SU-DHL-6 (cell line): ENCODE results near the gene GRM8.

Experiments used
- H2AFZ ChIP-seq: fragments of 200-600 bp; sonication (generic); 2 replicates; pipeline ENCODE4 v1.6.1; 2014; ENCODE audit warnings: low read depth, mild to moderate bottlenecking, moderate library complexity, mixed read lengths, antibody characterized with exemption, low read length; ENCODE audit not compliant: severe bottlenecking
- H3F3A ChIP-seq: fragments of 200-600 bp; shearing (Covaris generic); 2 replicates; pipeline ENCODE4 v1.6.0; 2016; ENCODE audit warnings: antibody characterized with exemption, mild to moderate bottlenecking; ENCODE audit not compliant: insufficient read depth
- H3K27ac ChIP-seq: fragments of 200-600 bp; sonication (generic); 2 replicates; pipeline ENCODE4 v1.5.1; 2016; ENCODE audit warnings: low read depth, mild to moderate bottlenecking, low read length, moderate library complexity, mixed read lengths
- H3K27me3 ChIP-seq: fragments of 200-600 bp; sonication (generic), shearing (Covaris generic); 2 replicates; pipeline ENCODE4 v1.6.0; 2014; ENCODE audit warnings: mild to moderate bottlenecking, low read length
- H3K36me3 ChIP-seq: fragments of 200-600 bp; sonication (generic); 2 replicates; pipeline ENCODE4 v1.6.1; 2014; ENCODE audit warnings: mild to moderate bottlenecking, low read length, mixed read lengths
- H3K4me2 ChIP-seq: fragments of 300-600, 200-600 bp; shearing (Covaris generic), sonication (generic); 2 replicates; pipeline ENCODE4 v1.6.0; 2014; ENCODE audit warnings: low read length, low read depth, mild to moderate bottlenecking; ENCODE audit not compliant: poor library complexity, severe bottlenecking
- H3K4me3 ChIP-seq: fragments of 200-600 bp; sonication (generic); 2 replicates; pipeline ENCODE4 v1.5.1; 2014; ENCODE audit warnings: antibody characterized with exemption, low read length, mild to moderate bottlenecking, mixed read lengths; ENCODE audit not compliant: insufficient read depth, poor library complexity, severe bottlenecking
- H3K79me2 ChIP-seq: fragments of 200-600 bp; sonication (generic); 2 replicates; pipeline ENCODE4 v1.6.1; 2014; ENCODE audit warnings: mild to moderate bottlenecking, low read length, moderate library complexity; ENCODE audit not compliant: insufficient read depth
- H3K9ac ChIP-seq: fragments of 200-600 bp; sonication (generic); 2 replicates; pipeline ENCODE4 v1.7.0; 2014; ENCODE audit warnings: mild to moderate bottlenecking, low read length
- H3K9me2 ChIP-seq: fragments of 200-600 bp; sonication (generic); replicated peaks from 2 replicates; pipeline ENCODE4 v1.6.1; 2014; ENCODE audit warnings: low read length; ENCODE audit not compliant: insufficient read depth
- H3K9me3 ChIP-seq: fragments of 200-600 bp; sonication (generic); 2 replicates; pipeline ENCODE4 v1.6.1; 2014; ENCODE audit warnings: low read length, mixed read lengths; ENCODE audit not compliant: insufficient read depth
- H4K20me1 ChIP-seq: fragments of 200-600 bp; sonication (generic); 2 replicates; pipeline ENCODE4 v1.6.1; 2014; ENCODE audit warnings: low read depth, mild to moderate bottlenecking, antibody characterized with exemption, low read length, moderate library complexity, mixed read lengths
- EZH2phosphoT487 ChIP-seq: fragments of 200-600 bp; sonication (generic), shearing (Covaris generic); conservative IDR thresholded peaks from 2 replicates; pipeline ENCODE4 v1.6.1; 2018; ENCODE audit warnings: mild to moderate bottlenecking, antibody characterized with exemption, low read length, moderate library complexity, mixed read lengths
- TF ChIP-seq, protein P1 (sequence below): fragments of 200-600 bp; sonication (generic); IDR thresholded peaks from one replicate; pipeline ENCODE4 v1.5.1; 2017; ENCODE audit warnings: antibody characterized with exemption, mild to moderate bottlenecking, low read length, moderate library complexity; ENCODE audit not compliant: insufficient read depth, poor library complexity, severe bottlenecking

GRM8 gene

GRCh38 chr7:126447984-126448383 is 804.8 kb downstream of the GRM8 start:
- no peak overlapping the region for H3K4me2 ChIP-seq
- H3F3A ChIP-seq = 0 out of 2 replicates have a peak, but pooled peaks cover 5% of the 10 kb centered on the region
- H3K9ac ChIP-seq = no peak overlapping the region
- no peaks in the 10 kb centered on the region for H3K9me2 ChIP-seq
- no peaks in the 10 kb centered on the region for H3K27me3 ChIP-seq
- no peak for TF ChIP-seq EZH2phosphoT487
- TF ChIP-seq, protein P1, sequence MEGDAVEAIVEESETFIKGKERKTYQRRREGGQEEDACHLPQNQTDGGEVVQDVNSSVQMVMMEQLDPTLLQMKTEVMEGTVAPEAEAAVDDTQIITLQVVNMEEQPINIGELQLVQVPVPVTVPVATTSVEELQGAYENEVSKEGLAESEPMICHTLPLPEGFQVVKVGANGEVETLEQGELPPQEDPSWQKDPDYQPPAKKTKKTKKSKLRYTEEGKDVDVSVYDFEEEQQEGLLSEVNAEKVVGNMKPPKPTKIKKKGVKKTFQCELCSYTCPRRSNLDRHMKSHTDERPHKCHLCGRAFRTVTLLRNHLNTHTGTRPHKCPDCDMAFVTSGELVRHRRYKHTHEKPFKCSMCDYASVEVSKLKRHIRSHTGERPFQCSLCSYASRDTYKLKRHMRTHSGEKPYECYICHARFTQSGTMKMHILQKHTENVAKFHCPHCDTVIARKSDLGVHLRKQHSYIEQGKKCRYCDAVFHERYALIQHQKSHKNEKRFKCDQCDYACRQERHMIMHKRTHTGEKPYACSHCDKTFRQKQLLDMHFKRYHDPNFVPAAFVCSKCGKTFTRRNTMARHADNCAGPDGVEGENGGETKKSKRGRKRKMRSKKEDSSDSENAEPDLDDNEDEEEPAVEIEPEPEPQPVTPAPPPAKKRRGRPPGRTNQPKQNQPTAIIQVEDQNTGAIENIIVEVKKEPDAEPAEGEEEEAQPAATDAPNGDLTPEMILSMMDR = no peak
- no peaks in the 10 kb centered on the region for H3K79me2 ChIP-seq
- H2AFZ ChIP-seq = no peak overlapping the region
- H3K9me3 ChIP-seq = no peaks in the 10 kb centered on the region
- H3K36me3 ChIP-seq = no peaks in the 10 kb centered on the region
- no peak overlapping the region for H3K4me3 ChIP-seq
- no peak overlapping the region for H3K27ac ChIP-seq
- no peaks in the 10 kb centered on the region for H4K20me1 ChIP-seq

DNA sequence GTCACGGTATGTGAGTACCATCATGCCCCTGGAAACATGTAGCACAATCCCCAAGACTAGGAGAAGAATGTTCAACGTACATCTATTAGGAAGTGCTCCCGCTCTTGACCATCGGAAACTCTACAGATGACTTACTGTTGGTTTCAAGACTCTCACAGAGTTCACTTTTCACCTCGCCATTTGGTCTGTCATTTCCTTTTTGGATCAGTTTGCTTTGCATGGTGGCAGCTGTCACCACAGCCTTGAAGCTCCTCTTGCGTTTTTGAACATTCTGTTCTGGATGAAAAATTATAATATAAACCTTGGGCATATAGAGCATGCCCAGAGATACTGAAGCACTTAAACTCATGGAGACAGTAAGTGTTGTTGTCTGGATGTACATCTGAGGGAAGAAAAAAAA is 806.8 kb downstream of the GRM8 start:
- H3K9ac ChIP-seq = no peak overlapping the region

GRCh38 chr7:126443951-126444350 is 808.8 kb downstream of the GRM8 start:
- no peak overlapping the region for H3K4me3 ChIP-seq
- no peak overlapping the region for H3K27ac ChIP-seq
- no peaks in the 10 kb centered on the region for H3K9me3 ChIP-seq
- no peaks in the 10 kb centered on the region for H3K36me3 ChIP-seq
- H3K27me3 ChIP-seq = no peaks in the 10 kb centered on the region
- H3K4me2 ChIP-seq = no peak overlapping the region
- H4K20me1 ChIP-seq = no peaks in the 10 kb centered on the region
- H3F3A ChIP-seq = no peaks in the 10 kb centered on the region
- no peak overlapping the region for H3K9ac ChIP-seq
- H3K9me2 ChIP-seq = no peaks in the 10 kb centered on the region; the same call in 1 of the 2 replicates
- no peak for TF ChIP-seq EZH2phosphoT487
- TF ChIP-seq, protein P1 = no peak
- no peaks in the 10 kb centered on the region for H3K79me2 ChIP-seq
- H2AFZ ChIP-seq = no peak overlapping the region

More for the DNA sequence above, 806.8 kb downstream of the GRM8 start:
- Histone ChIP-seq H3K27ac (no peak overlapping the region), H3K27me3 (no peaks in the 10 kb centered on the region), H3K4me3 (no peak overlapping the region), H4K20me1 (no peaks in the 10 kb centered on the region), H3F3A (0 out of 2 replicates have a peak, but pooled peaks cover 5% of the 10 kb centered on the region), H3K79me2 (no peaks in the 10 kb centered on the region), H3K36me3 (no peaks in the 10 kb centered on the region), H3K9me2 (no peaks in the 10 kb centered on the region; the same call in 1 of the 2 replicates), H3K4me2 (no peak overlapping the region), H3K9me3 (no peaks in the 10 kb centered on the region), H2AFZ (no peak overlapping the region)
- TF ChIP-seq, protein P1 = no peak
- no peak for TF ChIP-seq EZH2phosphoT487
